AG04449 (cell line): Measurements from ENCODE around the gene TCL1A.
"Not testable (repeated sequence)": the region's sequence is repeated elsewhere in the genome, so short reads cannot be mapped to it uniquely, and the experiment has no call there.

Source experiments
- CTCF ChIA-PET: fragments of 350-600 bp; formaldehyde crosslinking; extraction: SDS; loops from one replicate; lab custom pipeline; 2021; ENCODE audit warnings: antibody characterized with exemption; lab: Yijun Ruan, JAX
- POLR2A ChIA-PET: fragments of 400-600, 350-600 bp; formaldehyde crosslinking; extraction: SDS; loops from one replicate; lab custom pipeline; 2020; ENCODE audit warnings: antibody characterized with exemption, inconsistent platforms; lab: Yijun Ruan, JAX
- DNase-seq: peaks from one replicate; pipeline ENCODE4 v3.0.0-alpha.2; 2010; ENCODE audit warnings: low read depth, low spot score
- H3K4me3 ChIP-seq: 2 replicates; pipeline ENCODE4 v1.5.1; 2011; ENCODE audit warnings: low read depth, mild to moderate bottlenecking, control low read depth, low read length
- TF ChIP-seq, protein P1 (sequence below): IDR thresholded peaks from one replicate; pipeline ENCODE4 v1.5.1; 2011; ENCODE audit warnings: mild to moderate bottlenecking, moderate library complexity, low read length, control low read depth, inconsistent platforms; ENCODE audit not compliant: insufficient read depth; ENCODE audit errors: missing control alignments

The TCL1A gene

DNA sequence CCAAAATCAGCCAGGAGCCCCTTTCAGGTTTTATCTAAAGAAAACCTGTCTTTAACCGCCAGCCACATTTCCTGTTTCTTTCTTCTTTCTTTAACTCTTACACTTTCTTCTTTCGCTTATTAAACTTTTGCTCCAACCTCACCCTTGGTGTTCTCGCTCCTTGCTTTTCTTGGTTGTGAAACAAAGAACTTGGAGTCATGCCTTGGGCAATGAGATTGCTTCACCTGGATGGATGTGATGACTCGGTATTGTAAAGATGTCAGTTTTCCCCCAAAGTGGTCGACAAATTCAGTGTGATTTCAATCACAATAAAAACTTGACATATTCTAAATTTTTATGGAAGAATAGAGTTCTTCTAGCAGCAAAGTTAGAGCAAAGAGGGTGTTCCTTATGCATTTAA, 16.2 kb upstream of the TCL1A start:
- TF ChIP-seq, protein P1, sequence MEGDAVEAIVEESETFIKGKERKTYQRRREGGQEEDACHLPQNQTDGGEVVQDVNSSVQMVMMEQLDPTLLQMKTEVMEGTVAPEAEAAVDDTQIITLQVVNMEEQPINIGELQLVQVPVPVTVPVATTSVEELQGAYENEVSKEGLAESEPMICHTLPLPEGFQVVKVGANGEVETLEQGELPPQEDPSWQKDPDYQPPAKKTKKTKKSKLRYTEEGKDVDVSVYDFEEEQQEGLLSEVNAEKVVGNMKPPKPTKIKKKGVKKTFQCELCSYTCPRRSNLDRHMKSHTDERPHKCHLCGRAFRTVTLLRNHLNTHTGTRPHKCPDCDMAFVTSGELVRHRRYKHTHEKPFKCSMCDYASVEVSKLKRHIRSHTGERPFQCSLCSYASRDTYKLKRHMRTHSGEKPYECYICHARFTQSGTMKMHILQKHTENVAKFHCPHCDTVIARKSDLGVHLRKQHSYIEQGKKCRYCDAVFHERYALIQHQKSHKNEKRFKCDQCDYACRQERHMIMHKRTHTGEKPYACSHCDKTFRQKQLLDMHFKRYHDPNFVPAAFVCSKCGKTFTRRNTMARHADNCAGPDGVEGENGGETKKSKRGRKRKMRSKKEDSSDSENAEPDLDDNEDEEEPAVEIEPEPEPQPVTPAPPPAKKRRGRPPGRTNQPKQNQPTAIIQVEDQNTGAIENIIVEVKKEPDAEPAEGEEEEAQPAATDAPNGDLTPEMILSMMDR: no peak
- H3K4me3 ChIP-seq: no peak overlapping the region
- DNase-seq: no peak
- ChIA-PET CTCF (no interaction called here), POLR2A (no interaction called here)

DNA sequence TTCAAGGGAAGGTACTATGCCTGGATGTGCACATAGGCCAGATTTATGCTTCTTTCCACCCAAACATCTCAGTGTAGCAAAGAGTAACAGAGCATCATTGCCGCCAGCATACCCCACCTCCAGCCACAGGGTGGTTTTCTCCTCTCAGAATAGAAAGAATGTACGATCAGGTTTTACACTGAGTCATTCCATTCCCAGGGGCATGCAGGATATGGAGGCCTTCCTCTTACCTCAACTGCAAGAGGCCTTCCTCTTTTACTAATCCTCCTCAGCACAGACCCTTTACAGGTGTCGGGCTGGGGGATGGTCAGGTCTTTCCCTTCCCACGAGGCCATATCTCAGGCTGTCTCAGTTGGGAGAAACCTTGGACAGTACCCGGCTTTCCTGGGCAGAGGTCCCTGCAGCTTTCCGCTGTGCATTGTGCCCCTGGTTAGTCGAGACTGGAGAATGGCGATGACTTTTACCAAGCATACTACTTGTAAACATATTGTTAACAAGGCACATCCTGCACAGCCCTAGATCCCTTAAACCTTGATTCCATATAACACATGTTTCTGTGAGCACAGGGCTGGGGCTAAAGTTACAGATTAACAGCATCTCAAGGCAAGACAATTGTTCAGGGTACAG, 15.6 kb upstream of the TCL1A start:
- CTCF ChIA-PET, POLR2A ChIA-PET, H3K4me3 ChIP-seq, DNase-seq: not testable (repeated sequence)

DNA sequence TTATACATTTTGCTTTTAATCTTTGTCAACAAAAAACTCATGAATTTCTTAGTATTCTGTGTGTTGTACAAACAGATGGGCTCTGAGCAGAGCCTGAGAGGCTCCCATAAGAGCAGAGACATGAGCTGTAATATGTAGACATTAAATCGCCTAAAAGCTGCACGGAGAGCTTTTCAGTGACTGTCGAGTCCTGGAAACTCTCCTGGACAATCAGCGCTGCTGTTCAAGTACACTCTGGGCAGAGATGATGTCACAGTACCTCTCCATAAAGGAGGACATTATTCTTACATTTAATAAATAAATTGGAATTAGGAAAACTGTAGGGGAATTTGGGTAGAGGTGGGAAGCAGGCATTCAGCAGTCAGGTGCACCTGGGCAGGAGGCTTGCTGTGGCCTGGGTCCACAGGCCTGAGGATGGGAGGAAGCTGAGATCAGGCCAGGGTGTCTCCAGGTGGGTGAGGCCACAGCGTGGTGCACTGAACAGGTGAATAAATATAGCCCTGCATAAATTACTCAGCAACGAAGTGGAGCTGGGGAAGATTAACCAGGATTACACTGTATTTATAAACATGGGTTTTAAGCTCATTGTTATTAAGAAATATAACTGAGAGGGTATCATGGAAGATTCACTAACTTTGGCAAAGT, 13.3 kb upstream of the TCL1A start:
- POLR2A ChIA-PET: no interaction called here
- TF ChIP-seq, protein P1: no peak

DNA sequence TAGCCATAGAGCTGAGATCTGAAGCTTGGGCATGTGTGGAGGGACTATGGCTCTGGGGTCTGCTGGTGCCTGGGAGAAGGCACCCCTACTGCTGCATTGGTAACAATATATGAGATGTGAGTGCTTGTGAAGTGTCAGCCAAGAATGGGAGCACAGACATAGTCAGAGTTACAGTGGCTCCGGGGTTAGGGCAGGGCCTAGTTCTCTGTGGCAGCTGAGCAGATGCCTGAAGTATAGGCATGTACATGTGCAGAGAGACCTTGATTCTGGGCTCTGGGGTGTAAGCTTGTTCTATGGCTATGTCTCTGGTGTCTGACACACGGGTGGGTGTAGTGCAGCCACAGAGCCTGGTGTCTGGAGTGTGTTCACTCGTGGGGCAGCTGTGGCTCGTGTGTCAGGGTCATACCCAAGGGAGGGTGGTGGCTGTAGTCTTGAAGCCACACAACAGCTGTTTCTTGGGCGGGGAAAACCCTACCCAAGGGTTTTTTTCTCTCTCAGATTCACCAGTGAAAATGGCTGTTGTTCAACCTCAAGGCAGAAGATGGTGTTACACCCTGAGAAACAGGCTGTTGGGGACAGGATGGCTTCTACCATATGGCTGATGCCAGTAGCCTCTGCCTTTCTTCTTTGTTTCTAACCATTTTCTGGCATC, 11.9 kb upstream of the TCL1A start:
- H3K4me3 ChIP-seq: no peak overlapping the region
- POLR2A ChIA-PET: no interaction called here
- CTCF ChIA-PET: no interaction called here
- no peak for DNase-seq
- TF ChIP-seq, protein P1: no peak

More for the DNA sequence above, 13.3 kb upstream of the TCL1A start:
- DNase-seq: no peak
- CTCF ChIA-PET: no interaction called here
- no peak overlapping the region for H3K4me3 ChIP-seq

DNA sequence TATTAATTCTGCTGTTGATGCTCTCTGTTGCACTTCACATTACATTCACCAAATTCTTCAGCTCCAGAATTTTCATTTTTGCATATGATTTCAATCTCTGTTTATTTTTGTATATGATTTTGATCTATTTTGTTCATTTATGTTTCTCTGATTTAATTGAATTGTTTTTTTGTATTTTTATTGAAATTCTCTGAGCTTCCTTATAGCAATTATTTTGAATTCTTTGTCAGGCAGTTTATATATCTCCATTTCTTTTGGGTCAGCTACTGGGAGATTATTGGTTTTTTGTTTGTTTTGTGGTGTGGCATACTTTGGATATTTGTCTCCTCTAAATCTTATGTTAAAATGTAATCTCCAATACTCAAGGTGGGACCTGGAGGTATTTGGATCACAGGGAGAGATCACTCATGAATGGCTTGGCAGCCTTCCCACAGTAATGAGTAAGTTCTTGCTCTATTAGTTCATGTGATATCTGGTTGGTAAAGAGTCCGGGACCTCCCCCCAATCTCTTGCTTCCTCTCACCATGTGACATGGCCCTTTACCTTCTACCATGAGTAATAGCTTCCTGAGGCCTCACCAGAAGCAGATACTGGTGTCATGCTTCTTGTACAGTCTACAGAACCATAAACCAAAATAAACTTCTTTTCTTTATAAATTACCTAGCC, 8.7 kb upstream of the TCL1A start:
- ChIA-PET POLR2A (no interaction called here), CTCF (no interaction called here)
- no peak for DNase-seq

DNA sequence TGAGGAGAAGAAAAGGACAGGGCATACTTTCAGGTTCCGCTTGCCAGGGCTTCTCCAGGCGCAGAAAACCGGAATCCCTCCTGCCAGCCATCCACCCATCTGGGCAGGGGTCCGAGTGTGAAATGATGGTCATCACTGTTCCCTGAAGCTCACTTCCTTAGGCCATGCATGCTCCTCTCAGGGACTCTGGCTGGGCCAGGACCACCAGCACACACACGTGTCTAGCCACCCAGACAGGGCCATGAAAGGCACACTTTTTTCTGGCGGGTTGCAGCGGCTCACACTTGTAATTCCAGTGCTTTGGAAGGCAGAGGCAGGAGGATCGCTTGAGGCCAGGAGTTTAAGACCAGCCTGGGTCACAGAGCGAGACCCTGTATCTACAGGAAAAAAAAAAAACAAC, 1.5 kb downstream of the TCL1A start:
- DNase-seq: no peak
- H3K4me3 ChIP-seq: no peak overlapping the region
- TF ChIP-seq, protein P1: no peak
- ChIA-PET POLR2A (no interaction called here), CTCF (no interaction called here)

More for the DNA sequence above, 8.7 kb upstream of the TCL1A start:
- TF ChIP-seq, protein P1: no peak
- H3K4me3 ChIP-seq: no peak overlapping the region
